Measurements from ENCODE around the gene ZFPM1. TPM values are rescaled to one million over a fixed set of nuclear protein-coding genes. Genes with fewer than 3 reads are reported as not detected.
"Not testable (repeated sequence)": the region's sequence is repeated elsewhere in the genome, so short reads cannot be mapped to it uniquely, and the experiment has no call there.

Gene ZFPM1
- total RNA-seq, 1 donor from 2014 or later = 0.64 TPM

DNA sequence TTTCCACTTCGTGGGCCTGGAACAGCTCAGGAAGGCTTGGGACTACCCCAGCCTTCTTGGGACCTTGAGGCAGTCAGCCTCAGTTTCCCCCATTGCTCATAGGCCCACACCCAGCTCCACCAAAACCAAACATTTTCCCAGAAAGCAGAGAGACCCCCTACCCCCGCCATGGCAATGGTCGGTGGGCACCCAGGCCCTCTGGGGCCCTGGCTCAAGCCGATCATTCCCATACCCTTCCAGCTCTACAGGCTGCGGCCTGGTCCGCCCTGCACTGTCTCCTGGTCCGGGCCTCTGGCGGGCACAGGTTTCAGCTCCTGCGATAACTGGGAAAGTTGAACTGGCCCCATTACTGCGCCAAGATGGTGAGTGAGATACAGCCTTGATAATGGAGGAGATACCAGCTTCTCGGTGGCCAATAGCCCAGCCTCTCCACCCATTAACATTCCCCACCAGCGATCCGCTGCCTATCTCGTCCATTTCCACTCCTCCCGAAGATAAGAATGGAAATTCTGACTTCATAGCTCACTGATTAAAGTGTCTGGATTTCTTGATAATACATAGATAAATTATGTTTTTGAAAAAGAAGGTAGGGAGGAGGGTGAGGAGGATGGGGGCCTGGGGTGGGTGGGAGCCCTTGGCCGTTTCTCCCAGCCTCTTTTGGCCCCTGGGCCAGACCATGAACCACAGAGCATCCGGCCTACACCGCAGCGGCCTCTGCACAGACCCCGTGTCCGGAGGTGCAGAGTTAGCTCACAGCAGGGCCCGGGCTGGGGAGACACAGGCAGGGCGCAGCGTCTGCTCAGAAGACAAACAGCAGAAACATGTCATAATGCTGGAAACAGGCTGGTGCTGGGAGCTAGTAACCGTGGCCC, 11.6 kb downstream of the ZFPM1 start:
- DNase-seq (ENCODE audit: low read depth in 2 of 2) = no peak

DNA sequence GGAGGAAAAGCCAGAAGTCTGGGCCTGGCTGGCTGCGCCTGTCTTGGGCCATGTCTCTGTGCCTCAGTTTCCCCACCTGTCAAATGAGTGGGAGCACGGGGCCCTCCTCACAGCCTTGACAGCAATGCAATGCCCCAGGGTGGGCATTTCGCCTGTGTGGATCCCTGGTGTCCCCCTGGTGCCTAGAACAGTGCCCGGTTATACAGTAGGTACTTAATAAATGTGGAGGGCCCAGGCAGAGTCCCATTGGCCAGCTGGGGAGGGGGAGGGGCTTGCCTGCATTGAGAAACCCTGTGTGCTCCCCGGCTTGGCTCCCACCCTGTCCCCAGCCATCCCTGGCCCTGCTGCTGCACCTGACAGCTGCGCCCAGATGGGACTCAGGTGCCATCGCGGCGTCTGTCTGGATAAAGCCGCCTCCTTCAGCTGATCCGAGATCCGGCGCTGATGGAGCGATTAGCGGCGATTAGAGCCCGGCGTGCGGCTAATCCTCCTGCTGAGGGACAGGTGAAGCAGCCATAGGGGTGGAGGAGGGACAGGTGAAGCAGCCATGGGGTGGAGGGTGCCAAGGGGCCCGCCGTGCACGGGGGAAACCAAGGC, 12.4 kb downstream of the ZFPM1 start:
- DNase-seq (ENCODE audit: low read depth in 2 of 2) = no peak

DNA sequence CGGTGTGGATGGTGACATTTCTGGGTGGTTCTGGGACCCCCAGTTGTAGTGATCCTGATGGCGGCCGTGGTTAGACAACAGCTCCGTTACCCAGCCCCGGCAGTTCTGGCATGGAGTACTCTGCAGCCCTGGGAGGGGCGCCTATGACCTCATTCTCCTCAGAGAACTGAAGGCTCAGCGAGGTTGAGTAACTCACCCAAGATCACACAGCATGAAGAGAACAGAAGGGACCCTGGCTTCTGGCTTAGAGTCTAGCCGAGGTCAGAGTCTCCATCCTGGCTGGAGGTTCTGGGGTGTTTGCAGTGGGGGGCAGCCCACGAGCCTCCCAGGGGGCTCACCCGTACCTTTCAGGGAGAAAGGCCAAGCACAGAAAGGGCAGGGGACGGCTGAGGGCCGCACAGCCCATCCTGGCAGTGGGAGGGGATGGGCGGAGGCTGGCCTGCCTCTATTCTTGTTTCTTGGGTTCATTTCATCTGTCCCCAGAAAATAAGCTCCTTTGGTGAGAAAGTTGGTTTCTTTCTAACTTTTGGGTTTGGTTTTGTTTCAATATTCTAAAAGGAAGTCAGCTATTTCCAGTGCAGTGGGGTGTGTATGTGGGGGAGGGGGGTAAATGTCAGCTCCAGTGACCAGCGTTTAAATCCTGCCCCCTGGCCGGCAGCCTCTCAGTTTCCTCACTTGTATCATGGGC, 13.2 kb downstream of the ZFPM1 start:
- no peak for DNase-seq (ENCODE audit: low read depth in 2 of 2)

DNA sequence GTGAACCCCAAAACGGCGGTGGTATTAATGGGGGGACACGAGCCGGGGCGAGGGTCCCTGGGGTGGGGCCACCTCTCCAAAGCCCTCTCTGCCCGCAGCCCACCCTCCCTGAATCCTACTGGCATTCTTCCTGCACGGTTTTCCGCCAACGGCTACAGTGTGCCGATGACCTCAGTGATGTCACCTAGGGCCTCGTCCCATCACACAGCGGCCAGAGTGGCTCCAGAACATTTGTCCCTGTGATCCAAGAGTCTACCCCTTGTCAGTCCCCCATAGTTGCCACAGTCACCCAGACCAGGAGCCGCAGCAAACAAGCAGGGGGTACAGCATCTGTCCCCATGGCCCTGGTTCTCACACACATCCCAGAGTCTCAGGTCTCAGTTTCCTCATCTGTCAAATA, 13.9 kb downstream of the ZFPM1 start:
- DNase-seq (ENCODE audit: low read depth in 2 of 2) = no peak

GRCh38 chr16:88467541-88467944, 14.5 kb downstream of the ZFPM1 start:
- DNase-seq (ENCODE audit: low read depth in 2 of 2) = no peak

- peak in 1 of 2 donors; percentile 41 for DNase-seq (ENCODE audit: low read depth in 2 of 2)
These were observed 15.4 kb downstream of the ZFPM1 start for GRCh38 chr16:88468275-88469129.

- no peak for DNase-seq (ENCODE audit: low read depth in 2 of 2)
These were observed 16.7 kb downstream of the ZFPM1 start for GRCh38 chr16:88469615-88470395.

DNA sequence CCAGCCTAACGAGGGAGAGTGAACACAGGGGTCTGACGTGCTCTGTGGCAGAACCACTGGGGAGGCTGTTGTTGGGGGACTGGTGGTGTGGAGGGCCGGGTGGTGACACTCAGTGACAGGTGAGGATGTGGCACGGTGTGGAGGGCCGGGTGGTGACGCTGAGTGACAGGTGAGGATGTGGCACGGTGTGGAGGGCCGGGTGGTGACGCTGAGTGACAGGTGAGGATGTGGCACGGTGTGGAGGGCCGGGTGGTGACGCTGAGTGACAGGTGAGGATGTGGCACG, 17.3 kb downstream of the ZFPM1 start:
- not testable (repeated sequence) for DNase-seq (ENCODE audit: low read depth in 2 of 2)

DNA sequence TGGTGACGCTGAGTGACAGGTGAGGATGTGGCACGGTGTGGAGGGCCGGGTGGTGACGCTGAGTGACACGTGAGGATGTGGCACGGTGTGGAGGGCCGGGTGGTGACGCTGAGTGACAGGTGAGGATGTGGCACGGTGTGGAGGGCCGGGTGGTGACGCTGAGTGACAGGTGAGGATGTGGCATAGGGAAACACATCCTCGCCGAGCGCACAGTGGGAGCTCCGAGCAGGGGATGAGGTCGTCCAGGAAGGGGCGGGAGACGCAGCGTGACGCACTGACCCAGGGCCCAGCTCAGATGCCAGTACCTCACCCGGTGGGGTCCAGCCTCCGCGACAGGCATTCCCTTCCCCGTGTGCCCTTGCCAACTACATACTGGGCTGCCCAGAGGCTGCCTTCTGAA, 17.6 kb downstream of the ZFPM1 start:
- DNase-seq (ENCODE audit: low read depth in 2 of 2) = not testable (repeated sequence)

DNA sequence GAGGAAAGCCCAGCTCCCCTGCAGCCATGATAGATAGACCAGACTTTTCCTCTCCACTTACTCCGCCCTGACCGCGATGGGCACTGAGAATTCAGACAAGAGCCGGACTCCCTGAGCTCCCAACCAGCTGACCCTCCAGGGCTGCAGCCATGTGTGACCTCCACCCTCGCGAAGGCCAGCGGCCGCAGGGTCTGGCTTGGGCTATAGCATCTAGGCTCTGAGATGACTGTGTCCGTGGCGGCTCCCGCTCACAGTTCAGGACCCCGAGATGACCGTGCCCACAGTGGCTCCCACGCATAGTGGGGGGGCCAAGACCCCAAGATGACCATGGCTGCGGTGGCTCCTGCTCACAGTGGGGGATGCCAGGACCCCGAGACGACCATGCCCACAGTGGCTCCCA, 18.0 kb downstream of the ZFPM1 start:
- no peak for DNase-seq (ENCODE audit: low read depth in 2 of 2)

DNA sequence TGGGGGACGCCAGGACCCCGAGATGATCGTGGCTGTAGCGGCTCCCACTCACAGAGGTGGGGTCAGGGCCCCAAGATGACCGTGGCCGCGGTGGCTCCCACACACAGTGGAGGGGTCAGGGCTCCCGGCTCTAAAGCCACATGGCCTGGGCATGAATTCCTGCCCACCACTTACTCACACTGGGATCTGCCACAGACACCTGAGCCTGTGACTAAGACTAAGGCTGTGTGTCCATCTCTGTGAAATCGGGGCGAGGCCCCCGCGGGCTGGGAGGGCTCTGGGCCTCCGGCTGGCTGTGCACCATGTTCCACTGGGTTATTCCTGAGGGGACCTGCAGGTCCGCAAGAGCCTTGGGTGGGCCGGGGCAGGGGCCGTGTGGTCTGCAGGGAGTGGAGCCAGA, 18.5 kb downstream of the ZFPM1 start:
- no peak for DNase-seq (ENCODE audit: low read depth in 2 of 2)

- DNase-seq (ENCODE audit: low read depth in 2 of 2) = no peak
These were observed 19.0 kb downstream of the ZFPM1 start for GRCh38 chr16:88472069-88472468.

DNA sequence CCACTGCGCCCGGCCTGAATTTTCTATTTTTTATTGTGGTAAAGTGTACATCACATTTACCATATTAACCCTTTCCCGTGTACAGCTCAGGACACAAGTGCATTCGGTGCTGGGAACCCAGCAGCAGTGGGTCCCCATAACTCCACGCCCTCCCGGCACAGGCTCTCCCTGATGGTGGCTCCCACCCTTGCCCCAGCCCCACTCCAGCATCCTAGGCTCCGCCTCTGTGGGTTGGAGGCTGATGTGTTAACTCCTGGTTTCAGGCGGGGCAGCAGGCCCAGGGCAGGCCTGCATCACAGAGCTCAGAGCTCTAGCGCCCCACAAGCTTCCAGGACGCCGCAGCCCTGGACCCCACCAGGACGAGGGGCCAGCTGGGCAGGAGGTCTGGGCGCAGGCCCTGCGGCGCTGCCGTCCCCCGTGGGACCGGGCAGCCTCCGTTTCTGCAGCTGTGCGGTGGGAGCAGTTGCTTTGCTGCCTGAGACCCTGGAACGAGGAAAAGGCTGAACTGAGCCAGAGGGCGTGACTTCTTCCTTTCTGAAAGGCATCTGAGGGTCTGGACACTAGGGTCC, 19.6 kb downstream of the ZFPM1 start:
- no peak for DNase-seq (ENCODE audit: low read depth in 2 of 2)

- no peak for DNase-seq (ENCODE audit: low read depth in 2 of 2)
These were observed 20.8 kb downstream of the ZFPM1 start for GRCh38 chr16:88473666-88474534.

DNA sequence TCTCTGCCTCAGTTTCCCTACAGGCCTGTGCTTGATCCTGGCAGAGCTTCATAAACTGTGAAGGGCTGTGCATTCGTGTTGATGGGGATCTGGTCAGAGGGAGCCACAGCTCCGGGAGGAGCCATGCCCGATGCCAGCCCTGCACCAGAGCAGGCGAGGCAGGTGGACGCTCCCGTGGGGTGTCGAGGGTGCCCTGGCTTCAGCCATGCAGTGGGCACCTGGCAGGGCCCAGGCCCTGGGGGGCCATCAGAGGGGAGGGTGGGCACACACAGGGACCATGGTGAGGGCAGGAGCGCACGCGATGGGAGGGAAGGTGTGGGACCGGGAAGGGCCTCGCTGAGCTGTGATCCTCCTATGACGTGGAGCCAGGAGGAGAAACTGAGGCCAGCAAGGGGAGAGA, 22.0 kb downstream of the ZFPM1 start:
- DNase-seq (ENCODE audit: low read depth in 2 of 2) = no peak

GRCh38 chr16:88476203-88476602, 23.1 kb downstream of the ZFPM1 start:
- no peak for DNase-seq (ENCODE audit: low read depth in 2 of 2)

- no peak for DNase-seq (ENCODE audit: low read depth in 2 of 2)
These were observed 23.8 kb downstream of the ZFPM1 start for GRCh38 chr16:88476817-88477397.

- no peak for DNase-seq (ENCODE audit: low read depth in 2 of 2)
These were observed 24.8 kb downstream of the ZFPM1 start for GRCh38 chr16:88477631-88478519.

All from dermis microvascular lymphatic vessel endothelial cell (primary cell).